Measurements from ENCODE around the gene PPP6R3. TPM values are rescaled to one million over a fixed set of nuclear protein-coding genes. Genes with fewer than 3 reads are reported as not detected.

The PPP6R3 gene
- total RNA-seq, 1 experiment from 2014 or later, result 138 TPM

DNA sequence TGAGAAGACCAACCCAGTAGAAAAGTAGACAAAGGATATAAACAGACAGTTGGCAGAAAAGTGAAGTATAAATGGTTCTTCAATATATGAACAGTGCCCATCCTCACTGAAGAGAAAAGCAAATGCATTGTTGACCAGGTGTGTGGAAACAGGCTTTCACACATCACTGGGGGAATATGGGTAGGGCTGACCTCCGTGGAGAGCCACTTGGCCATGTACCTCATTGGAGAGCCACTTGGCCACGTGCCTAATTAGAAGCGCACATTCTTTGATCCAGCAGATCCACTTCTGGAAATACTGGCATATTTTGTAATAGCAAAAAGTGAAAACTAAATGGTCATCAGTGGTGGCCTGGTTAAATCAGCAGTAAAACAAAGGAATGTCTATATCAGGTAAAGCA is 43.2 kb downstream of the PPP6R3 start:
- H3K23me2 ChIP-seq (ENCODE audit: insufficient read length, low read depth, low read length, poor library complexity, severe bottlenecking), result no peaks in the 10 kb centered on the region
- no peak overlapping the region for H3K27ac ChIP-seq (ENCODE audit: insufficient read length, low read depth, low read length)
- no peaks in the 10 kb centered on the region for H4K20me1 ChIP-seq (ENCODE audit: control insufficient read depth, insufficient read depth, insufficient read length)
- no peak overlapping the region for H2BK20ac ChIP-seq (ENCODE audit: low read depth, low read length, poor library complexity, severe bottlenecking)
- no peak overlapping the region for H2BK12ac ChIP-seq (ENCODE audit: insufficient read length, low read depth, low read length)
- H4K5ac ChIP-seq (ENCODE audit: insufficient read length, low read depth, low read length), result no peak overlapping the region
- no peak overlapping the region for H3K9ac ChIP-seq (ENCODE audit: extremely low read depth, insufficient read length, low read length)
- H3K79me1 ChIP-seq (ENCODE audit: insufficient read depth, low read depth, low read length, poor library complexity, severe bottlenecking), result peaks cover 3% of the 10 kb centered on the region
- no CpG with 5 or more reads among the region's 3 CpGs for WGBS (ENCODE audit: extremely low coverage, insufficient read length, low lambda C conversion rate)
- H3K9me3 ChIP-seq (ENCODE audit: control insufficient read depth, low read depth, low read length), result no peaks in the 10 kb centered on the region
- no peak overlapping the region for H2BK5ac ChIP-seq (ENCODE audit: insufficient read length, low read length)
- H3K4ac ChIP-seq (ENCODE audit: low read depth, low read length), result no peak overlapping the region
- H3K9me3 Mint-ChIP-seq, result no peaks in the 10 kb centered on the region
- H3K27me3 Mint-ChIP-seq (ENCODE audit: low read depth), result no peaks in the 10 kb centered on the region
- H3K18ac ChIP-seq (ENCODE audit: insufficient read length, low read depth, low read length), result no peak overlapping the region
- no peak overlapping the region for H3K4me3 Mint-ChIP-seq
- no peak overlapping the region for H3K14ac ChIP-seq (ENCODE audit: insufficient read depth, low read length)
- no peak overlapping the region for H2BK15ac ChIP-seq (ENCODE audit: low read depth, low read length)
- no peak overlapping the region for H3K56ac ChIP-seq (ENCODE audit: insufficient read length, low read depth, low read length)
- no peak overlapping the region for H2BK120ac ChIP-seq (ENCODE audit: low read depth, low read length, poor library complexity, severe bottlenecking)
- H3K27ac Mint-ChIP-seq, result peak overlapping the region; percentile 8 to 78 (median 54); a peak in 3 of 7 replicates
- H3K4me1 Mint-ChIP-seq, result peaks cover 47 to 50% of the 10 kb centered on the region in 2 experiments
- H4K91ac ChIP-seq (ENCODE audit: insufficient read length, low read depth, low read length), result no peak overlapping the region
- no peak overlapping the region for H3K4me2 ChIP-seq (ENCODE audit: insufficient read depth, insufficient read length, low read length)
- H4K8ac ChIP-seq (replicated peaks; ENCODE audit: insufficient read length, low read depth, low read length), result no peak overlapping the region
- no peak for TF ChIP-seq CTCF (conservative IDR thresholded peaks at IDR 0.05)
- no peak for DNase-seq
- H3K23ac ChIP-seq (ENCODE audit: insufficient read length, low read depth, low read length), result no peak overlapping the region
- peaks cover 0 to 4% (median 4%) of the 10 kb centered on the region in 3 experiments; a peak in 2 of 7 replicates for H3K36me3 Mint-ChIP-seq (ENCODE audit: insufficient read depth in 1 of 3, low read depth in 3 of 3)
- no peak overlapping the region for H3T11ph ChIP-seq (ENCODE audit: low read length)
- H2AFZ ChIP-seq (ENCODE audit: low read length), result no peak overlapping the region
- no peaks in the 10 kb centered on the region for H3K27me3 ChIP-seq (ENCODE audit: insufficient read depth, low read length)
- peaks cover 5% of the 10 kb centered on the region; the same call in 1 of the 2 replicates for H3K4me1 ChIP-seq (ENCODE audit: insufficient read depth, low read length)
- no peak overlapping the region for H2AK5ac ChIP-seq (ENCODE audit: insufficient read length, low read length)
- H3K79me2 ChIP-seq (ENCODE audit: insufficient read depth, low read length), result peaks cover 53% of the 10 kb centered on the region

Data from H9 (cell line).